Kidney (tissue), 14 donors: Measurements from ENCODE around the gene ADAM15. TPM values are rescaled to one million over a fixed set of nuclear protein-coding genes. Genes with fewer than 3 reads are reported as not detected.

Experiments used
- DNase-seq, 5 donors: peaks; one replicate each; pipeline ENCODE4 v3.0.0-alpha.2; 2013 to 2020
- FAIRE-seq: peaks from 2 replicates; lab custom pipeline; 2012; peaks lifted over from hg19 to GRCh38; lab: Jason Lieb, UNC
- H3K27ac ChIP-seq, 2 donors: one replicate each; pipeline ENCODE4 v1.7.0; 2013; ENCODE audit warnings: low read depth in 2 of 2, low read length in 2 of 2, inconsistent platforms in 1 of 2
- H3K27me3 ChIP-seq: one replicate; pipeline ENCODE4 v1.7.1; 2013; ENCODE audit warnings: low read length, inconsistent platforms; ENCODE audit not compliant: control insufficient read depth, insufficient read depth
- H3K36me3 ChIP-seq, 3 donors: one replicate each; pipeline versions ENCODE4 v1.7.0 to v1.7.1; 2013; ENCODE audit warnings: low read length in 3 of 3, control low read depth in 1 of 3, inconsistent platforms in 1 of 3; ENCODE audit not compliant: insufficient read depth in 3 of 3, control insufficient read depth in 2 of 3
- H3K4me1 ChIP-seq, 3 donors: one replicate each; pipeline versions ENCODE4 v1.7.0 to v1.7.1; 2013; ENCODE audit warnings: low read length in 3 of 3, inconsistent platforms in 1 of 3, low read depth in 1 of 3; ENCODE audit not compliant: control insufficient read depth in 2 of 3, insufficient read depth in 2 of 3
- H3K4me3 ChIP-seq, 3 donors: one replicate each; pipeline versions ENCODE4 v1.7.0 to v1.8.1; 2013; ENCODE audit warnings: low read length in 3 of 3, control low read depth in 1 of 3, inconsistent platforms in 1 of 3
- H3K9ac ChIP-seq, 3 donors: one replicate each; pipeline versions ENCODE4 v1.7.0 to v1.7.1; 2013; ENCODE audit warnings: low read length in 3 of 3, control low read depth in 1 of 3, inconsistent platforms in 1 of 3
- H3K9me3 ChIP-seq, 3 donors: one replicate each; pipeline versions ENCODE4 v1.7.0 to v1.7.1; 2013; ENCODE audit warnings: low read length in 3 of 3, control low read depth in 1 of 3, inconsistent platforms in 1 of 3; ENCODE audit not compliant: control insufficient read depth in 2 of 3, insufficient read depth in 1 of 3
- CTCF ChIP-seq: IDR thresholded peaks from 3 replicates; pipeline ENCODE4 v1.5.1; 2012; ENCODE audit warnings: mild to moderate bottlenecking, moderate library complexity, borderline replicate concordance; ENCODE audit not compliant: insufficient read depth; ENCODE audit errors: extremely low read depth
- intact Hi-C: fragments of 100-400 bp; cut with DNase I; formaldehyde crosslinking; loops from one replicate; pipeline ENCODE4 v1.11.1; 2022
- polyA plus RNA-seq: library from polyadenylated mRNA; stranded (reverse); fragments of 350-450 nt; fragmentation: Illumina TruSeq; extraction: RNeasy Lipid Tissue Mini Kit (QIAGEN cat#74804); gene quantifications from one replicate; pipeline ENCODE4 v1.2.3, GENCODE V29; 2014; ENCODE audit warnings: low read depth, low replicate concordance; ENCODE audit not compliant: insufficient read depth
- total RNA-seq: library from RNA; stranded (reverse); fragmentation: NEBNext Ultra II Directional; extraction: Animal tissue kit (Norgen Biotek cat#: 25700); gene quantifications from one replicate; pipeline ENCODE4 v1.2.1, GENCODE V29; 2021
- donor health status: control.
- donor health status: control.
- donor health status: control.
- donor health status: control.
- donor health status: control.
- donor health status: DM: yes; HTN: yes; CAD: no.
- donor health status: Normal renal cell carcinoma (clear cell type).

ADAM15 gene
- total and polyA plus RNA-seq, 2 donors from 2014 or later, result 68.4 to 152 TPM

GRCh38 chr1:155006601-155007101 is 44.5 kb upstream of the ADAM15 start:
- peak overlapping the region; percentile 33 to 43 for H3K27ac ChIP-seq
- H3K9me3 ChIP-seq, result no peaks in the 10 kb centered on the region
- DNase-seq (peak in 2 of 5 donors; percentile 32 to 69), FAIRE-seq (no peak)
- H3K27me3 ChIP-seq, result no peaks in the 10 kb centered on the region
- H3K36me3 ChIP-seq, result no peaks in the 10 kb centered on the region
- H3K4me3 ChIP-seq, result peak overlapping the region in 1 of 3 donors; percentile 13
- peak overlapping the region in 1 of 3 donors; percentile 40 for H3K9ac ChIP-seq
- no peak for TF ChIP-seq CTCF
- intact Hi-C loops, result no loop called here
- peaks cover 2 to 42% (median 31%) of the 10 kb centered on the region in 3 donors for H3K4me1 ChIP-seq

- Histone ChIP-seq H3K4me1 (peaks cover 2 to 49% (median 32%) of the 10 kb centered on the region in 3 donors), H3K4me3 (no peak overlapping the region), H3K27me3 (no peaks in the 10 kb centered on the region), H3K27ac (peak overlapping the region; percentile 41 to 57), H3K36me3 (no peaks in the 10 kb centered on the region), H3K9ac (peak overlapping the region in 1 of 3 donors; percentile 61), H3K9me3 (no peaks in the 10 kb centered on the region)
- DNase-seq (peak in 1 of 5 donors; percentile 76), FAIRE-seq (no peak)
- intact Hi-C loops, result no loop called here
- no peak for TF ChIP-seq CTCF
These were observed 43.8 kb upstream of the ADAM15 start for GRCh38 chr1:155007251-155007828.

DNA sequence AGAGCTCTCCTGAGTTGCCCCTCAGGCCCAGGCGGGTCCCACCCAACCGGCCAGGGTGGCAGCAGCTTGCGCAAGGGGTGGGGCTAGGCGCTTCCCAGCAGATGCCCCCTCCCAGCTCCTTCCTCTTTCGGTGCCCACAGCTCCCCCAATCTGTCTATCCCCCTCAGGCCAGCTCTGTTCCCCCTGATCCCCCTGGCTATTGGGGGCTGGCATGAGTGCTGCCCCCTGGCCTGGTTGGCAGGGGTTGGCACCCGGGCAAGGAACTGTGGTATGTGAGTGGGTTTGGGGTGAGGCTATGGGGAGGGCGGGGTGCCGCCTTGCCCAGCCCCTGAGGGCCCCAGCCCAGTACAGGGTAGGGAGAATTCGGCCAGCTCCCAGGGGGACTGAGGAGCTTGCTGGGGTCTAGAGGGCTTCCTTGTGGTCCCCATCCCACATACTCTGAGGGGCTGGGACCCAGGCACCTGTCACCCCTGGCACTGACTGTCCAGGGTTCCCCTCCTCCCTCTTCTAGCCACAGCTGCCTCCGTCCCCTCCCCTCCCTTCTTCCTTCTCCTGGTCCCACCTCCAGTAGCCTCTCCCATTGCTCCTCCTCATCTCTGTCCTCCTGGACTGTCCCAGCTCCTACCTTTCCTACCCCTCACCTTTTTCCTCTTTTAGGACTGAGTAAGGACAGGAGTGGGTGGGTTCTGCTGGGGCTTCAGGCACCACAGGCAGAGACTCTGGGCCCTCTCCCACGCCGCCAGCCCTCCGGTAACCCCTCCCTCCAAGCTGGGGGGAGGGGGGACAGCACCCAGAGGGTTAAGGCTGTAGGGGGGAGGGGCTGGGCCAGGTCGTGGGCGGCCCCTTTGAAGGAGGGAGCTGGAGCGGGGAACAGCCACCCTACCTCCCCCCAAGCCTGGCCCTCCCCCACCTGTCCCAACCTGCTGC is 42.8 kb upstream of the ADAM15 start:
- Histone ChIP-seq H3K27me3 (no peaks in the 10 kb centered on the region), H3K9ac (peak overlapping the region in 1 of 3 donors; percentile 55), H3K36me3 (no peaks in the 10 kb centered on the region), H3K9me3 (no peaks in the 10 kb centered on the region), H3K27ac (peak overlapping the region; percentile 41), H3K4me1 (peaks cover 2 to 57% (median 36%) of the 10 kb centered on the region in 3 donors), H3K4me3 (no peak overlapping the region)
- no peak for TF ChIP-seq CTCF
- no peak for FAIRE-seq
- DNase-seq, result peak; percentile 25 to 78 (median 52)
- intact Hi-C loops, result no loop called here
